Measurements from ENCODE around the gene ERP44. TPM values are rescaled to one million over a fixed set of nuclear protein-coding genes. Genes with fewer than 3 reads are reported as not detected.

The ERP44 gene
- total and polyA plus RNA-seq, 2 experiments from 2014 or later: 40.6 to 52.1 TPM

GRCh38 chr9:100091650-100092049, 7.2 kb downstream of the ERP44 start:
- Histone ChIP-seq H4K20me1 (ENCODE audit: insufficient read depth, poor library complexity, severe bottlenecking) (peaks cover 76% of the 10 kb centered on the region), H3K27me3 (no peaks in the 10 kb centered on the region), H3K9me2 (replicated peaks; ENCODE audit: insufficient read depth) (no peaks in the 10 kb centered on the region), H3K4me1 (ENCODE audit: insufficient read depth) (no peaks in the 10 kb centered on the region), H3K36me3 (replicated peaks; ENCODE audit: insufficient read depth, low read depth) (no peaks in the 10 kb centered on the region), H3K9me3 (ENCODE audit: low read depth) (no peaks in the 10 kb centered on the region), H2AFZ (no peak overlapping the region), H3K4me2 (no peak overlapping the region), H3K4me3 (no peak overlapping the region), H3K27ac (no peak overlapping the region), H3K79me2 (peaks cover 100% of the 10 kb centered on the region)
- DNase-seq (ENCODE audit: low spot score): no peak
- 84% methylated on average over 1 of the region's 1 CpG for WGBS (ENCODE audit: low lambda C conversion rate, missing lambda C conversion rate)
- TF ChIP-seq EZH2 (IDR thresholded peaks at IDR 0.05; ENCODE audit: borderline replicate concordance) (no peak), EZH2phosphoT487 (IDR thresholded peaks at IDR 0.05; ENCODE audit: low read depth, severe bottlenecking, unreplicated experiment) (no peak), CTCF (IDR thresholded peaks at IDR 0.05; ENCODE audit: poor library complexity) (no peak)

- Histone ChIP-seq H3K27me3 (no peaks in the 10 kb centered on the region), H4K20me1 (ENCODE audit: insufficient read depth, poor library complexity, severe bottlenecking) (peaks cover 77% of the 10 kb centered on the region), H2AFZ (no peak overlapping the region), H3K79me2 (peaks cover 100% of the 10 kb centered on the region), H3K4me3 (no peak overlapping the region), H3K36me3 (replicated peaks; ENCODE audit: insufficient read depth, low read depth) (no peaks in the 10 kb centered on the region), H3K9me2 (replicated peaks; ENCODE audit: insufficient read depth) (no peaks in the 10 kb centered on the region), H3K4me1 (ENCODE audit: insufficient read depth) (no peaks in the 10 kb centered on the region), H3K4me2 (no peak overlapping the region), H3K9me3 (ENCODE audit: low read depth) (no peaks in the 10 kb centered on the region), H3K27ac (no peak overlapping the region)
- no peak for TF ChIP-seq EZH2phosphoT487 (IDR thresholded peaks at IDR 0.05; ENCODE audit: low read depth, severe bottlenecking, unreplicated experiment)
- TF ChIP-seq EZH2 (IDR thresholded peaks at IDR 0.05; ENCODE audit: borderline replicate concordance): no peak
- no peak for TF ChIP-seq CTCF (IDR thresholded peaks at IDR 0.05; ENCODE audit: poor library complexity)
- DNase-seq (ENCODE audit: low spot score): no peak
- 89% methylated on average over 1 of the region's 1 CpG for WGBS (ENCODE audit: low lambda C conversion rate, missing lambda C conversion rate)
These were observed 7.9 kb downstream of the ERP44 start for GRCh38 chr9:100090880-100091279.

- DNase-seq (ENCODE audit: low spot score): no peak
- Histone ChIP-seq H3K9me2 (replicated peaks; ENCODE audit: insufficient read depth) (no peaks in the 10 kb centered on the region), H3K79me2 (peaks cover 100% of the 10 kb centered on the region), H3K9me3 (ENCODE audit: low read depth) (no peaks in the 10 kb centered on the region), H3K4me2 (no peak overlapping the region), H3K4me1 (ENCODE audit: insufficient read depth) (no peaks in the 10 kb centered on the region), H3K36me3 (replicated peaks; ENCODE audit: insufficient read depth, low read depth) (no peaks in the 10 kb centered on the region), H4K20me1 (ENCODE audit: insufficient read depth, poor library complexity, severe bottlenecking) (peaks cover 75% of the 10 kb centered on the region), H3K27ac (no peak overlapping the region), H2AFZ (no peak overlapping the region), H3K4me3 (no peak overlapping the region), H3K27me3 (no peaks in the 10 kb centered on the region)
- WGBS (ENCODE audit: low lambda C conversion rate, missing lambda C conversion rate): 79% methylated on average over 4 of the region's 4 CpGs
- TF ChIP-seq CTCF (IDR thresholded peaks at IDR 0.05; ENCODE audit: poor library complexity) (no peak), EZH2 (IDR thresholded peaks at IDR 0.05; ENCODE audit: borderline replicate concordance) (no peak), EZH2phosphoT487 (IDR thresholded peaks at IDR 0.05; ENCODE audit: low read depth, severe bottlenecking, unreplicated experiment) (no peak)
These were observed 10.6 kb downstream of the ERP44 start for GRCh38 chr9:100088202-100088601.

- no peaks in the 10 kb centered on the region for H3K36me3 ChIP-seq (replicated peaks; ENCODE audit: insufficient read depth, low read depth)
- no peaks in the 10 kb centered on the region for H3K27me3 ChIP-seq
- 87% methylated on average over 1 of the region's 1 CpG for WGBS (ENCODE audit: low lambda C conversion rate, missing lambda C conversion rate)
- H4K20me1 ChIP-seq (ENCODE audit: insufficient read depth, poor library complexity, severe bottlenecking): peaks cover 75% of the 10 kb centered on the region
- DNase-seq (ENCODE audit: low spot score): no peak
- H3K4me3 ChIP-seq: no peak overlapping the region
- no peak for TF ChIP-seq CTCF (IDR thresholded peaks at IDR 0.05; ENCODE audit: poor library complexity)
- H2AFZ ChIP-seq: no peak overlapping the region
- H3K4me1 ChIP-seq (ENCODE audit: insufficient read depth): no peaks in the 10 kb centered on the region
- no peaks in the 10 kb centered on the region for H3K9me3 ChIP-seq (ENCODE audit: low read depth)
- no peaks in the 10 kb centered on the region for H3K9me2 ChIP-seq (replicated peaks; ENCODE audit: insufficient read depth)
- peaks cover 99% of the 10 kb centered on the region for H3K79me2 ChIP-seq
- H3K4me2 ChIP-seq: no peak overlapping the region
- H3K27ac ChIP-seq: no peak overlapping the region
These were observed 11.6 kb downstream of the ERP44 start for GRCh38 chr9:100087218-100087617.

Data from hepatocyte (in vitro differentiated cells).